Spleen (tissue), 7 donors: ENCODE measurements around the gene TLR1.

Source experiments
- CTCF ChIP-seq, 11 experiments: fragments of 200-600 bp in 7 of 11; fragments of 450-650 bp in 4 of 11; sonication (generic) in 4 of 11; IDR thresholded peaks in 8 of 11; conservative IDR thresholded peaks in 3 of 11; 1 replicate in 7 of 11; 2 replicates in 4 of 11; pipeline versions ENCODE4 v1.4.0 to v1.8.0; 2016 to 2021; ENCODE audit warnings: antibody characterized with exemption in 11 of 11, inconsistent platforms in 4 of 11, mild to moderate bottlenecking in 1 of 11
- POLR2A ChIP-seq, 3 donors: fragments of 450-650 bp; IDR thresholded peaks; one replicate each; pipeline ENCODE4 v1.5.1; 2017; ENCODE audit warnings: antibody characterized with exemption in 3 of 3, mild to moderate bottlenecking in 1 of 3
- POLR2AphosphoS5 ChIP-seq, 3 donors: sonication (generic); formaldehyde crosslinking; IDR thresholded peaks; one replicate each; pipeline ENCODE4 v1.5.1; 2017; ENCODE audit warnings: antibody characterized with exemption in 3 of 3
- donor health status: DM: no; HTN: no; CAD: no; lungs with moderate emphysema.
- donor health status: DM: no; HTN: no; CAD: no.
- donor health status: DM: no; HTN: no; CAD: no.

DNA sequence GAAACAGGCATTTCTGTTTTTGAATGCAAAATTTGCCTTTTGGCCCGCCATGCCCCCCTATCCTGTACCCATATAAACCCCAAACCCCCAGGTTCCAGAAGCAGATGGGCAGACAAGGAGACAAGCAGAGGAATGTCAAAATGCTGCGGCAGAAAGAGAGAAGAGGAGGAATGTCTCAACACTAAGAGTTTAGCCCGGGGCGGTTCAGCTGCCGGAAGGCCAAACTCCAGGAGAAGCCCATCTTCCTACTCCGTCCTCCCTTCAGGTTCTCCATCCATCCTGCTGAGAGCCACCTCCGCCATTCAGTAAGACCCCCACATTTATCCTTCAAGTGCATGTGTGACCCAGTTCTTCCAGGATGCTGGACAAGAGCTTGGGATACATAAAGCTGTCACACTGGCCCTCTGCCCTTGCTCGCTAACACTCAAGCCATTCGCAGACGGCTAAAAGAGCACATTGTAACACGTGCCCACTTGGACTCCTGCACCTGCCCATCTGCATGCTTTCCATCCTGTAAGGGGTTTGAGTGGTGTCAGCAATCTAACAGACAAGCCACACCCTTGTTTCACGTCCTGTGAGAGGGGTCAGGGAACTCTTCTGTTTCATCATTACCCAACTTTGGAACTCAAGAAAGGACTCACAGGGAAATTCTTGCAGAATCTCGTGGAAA, 53.1 kb downstream of the TLR1 start:
- TF ChIP-seq CTCF (IDR thresholded peaks at IDR 0.05 in 8 of 11, conservative IDR thresholded peaks at IDR 0.05 in 3 of 11) (no peak), POLR2A (IDR thresholded peaks at IDR 0.05) (no peak), POLR2AphosphoS5 (IDR thresholded peaks at IDR 0.05) (no peak)
